GM12892 (cell line): ENCODE measurements around the gene RAB10.

Experiments
- POLR2A ChIP-seq: IDR thresholded peaks from 2 replicates; pipeline ENCODE4 v1.6.1; 2011; ENCODE audit warnings: low read depth, low read length, control low read depth
- POLR2AphosphoS5 ChIP-seq: IDR thresholded peaks from 2 replicates; pipeline ENCODE4 v1.6.1; 2011; ENCODE audit warnings: low read depth, low read length, control low read depth
- TAF1 ChIP-seq: IDR thresholded peaks from 2 replicates; pipeline ENCODE4 v1.6.1; 2011; ENCODE audit warnings: low read depth, mild to moderate bottlenecking, control low read depth, low read length, borderline replicate concordance

DNA sequence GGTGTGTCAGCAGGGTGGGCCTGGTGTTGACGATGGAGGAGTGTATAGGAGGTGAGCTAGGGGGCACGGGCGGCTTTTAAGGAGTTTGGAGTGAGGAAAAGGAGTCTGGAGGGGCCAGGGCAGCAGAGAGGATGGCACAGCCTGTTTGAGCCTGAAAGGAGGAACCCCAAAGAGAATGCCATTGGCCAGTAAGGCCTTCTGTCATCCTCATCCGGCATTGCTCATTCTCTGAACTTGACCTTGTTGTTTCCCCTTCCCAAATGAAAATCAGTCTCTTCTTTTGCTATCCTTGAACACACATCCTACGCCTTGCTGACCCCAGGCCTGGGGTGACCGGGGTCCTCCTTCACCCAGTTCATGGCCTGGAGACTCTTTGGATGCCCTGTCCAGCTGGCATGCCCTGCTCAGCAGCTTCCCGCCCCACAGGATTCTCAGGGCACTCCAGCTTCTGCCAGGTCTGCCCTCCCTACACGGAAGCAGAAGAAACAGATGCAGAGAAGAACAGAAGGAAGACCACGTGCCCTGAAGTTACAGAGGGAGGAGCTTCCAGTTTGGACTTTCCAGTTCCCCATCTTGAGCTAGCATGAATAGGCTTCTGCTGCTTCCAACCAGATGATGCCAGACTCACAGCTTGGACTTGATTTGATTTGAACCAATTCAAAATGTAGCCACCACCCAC, 31.1 kb upstream of the RAB10 start:
- TF ChIP-seq POLR2AphosphoS5 (no peak), POLR2A (no peak), TAF1 (no peak)
